Epithelial cell of prostate (primary cell): ENCODE data around the gene CSF3R.
A peak's percentile ranks its signal among the peaks of the same experiment; 100 is the strongest.

Source experiments
- DNase-seq: peaks from one replicate; pipeline ENCODE4 v3.0.0-alpha.2; 2011; ENCODE audit warnings: low read depth, low spot score
- H3K27ac ChIP-seq: fragments of 450-650 bp; 2 replicates; pipeline ENCODE4 v1.5.1; 2017; ENCODE audit warnings: mild to moderate bottlenecking

Gene CSF3R

GRCh38 chr1:36433102-36433501, 49.6 kb downstream of the CSF3R start:
- DNase-seq = no peak
- no peak overlapping the region for H3K27ac ChIP-seq

- H3K27ac ChIP-seq = no peak overlapping the region
- DNase-seq = no peak
Observed at GRCh38 chr1:36432616-36433015, 50.1 kb downstream of the CSF3R start.

- H3K27ac ChIP-seq = peak overlapping the region; percentile 20
Observed at GRCh38 chr1:36425791-36426190, 56.9 kb downstream of the CSF3R start.

GRCh38 chr1:36421649-36422048, 61.1 kb downstream of the CSF3R start:
- no peak overlapping the region for H3K27ac ChIP-seq
- DNase-seq = no peak

More at GRCh38 chr1:36425791-36426190, 56.9 kb downstream of the CSF3R start:
- no peak for DNase-seq

GRCh38 chr1:36420836-36421317, 61.8 kb downstream of the CSF3R start:
- DNase-seq = peak; percentile 43
- no peak overlapping the region for H3K27ac ChIP-seq

GRCh38 chr1:36420409-36420808, 62.3 kb downstream of the CSF3R start:
- H3K27ac ChIP-seq = no peak overlapping the region
- DNase-seq = no peak

GRCh38 chr1:36419569-36419968, 63.1 kb downstream of the CSF3R start:
- H3K27ac ChIP-seq = no peak overlapping the region
- no peak for DNase-seq

GRCh38 chr1:36419140-36419539, 63.6 kb downstream of the CSF3R start:
- DNase-seq = no peak
- no peak overlapping the region for H3K27ac ChIP-seq

- no peak overlapping the region for H3K27ac ChIP-seq
- no peak for DNase-seq
Observed at GRCh38 chr1:36417931-36418330, 64.8 kb downstream of the CSF3R start.
